Esophagus mucosa (tissue), 1 donor: ENCODE data around the gene ZBTB8A. TPM values are rescaled to one million over a fixed set of nuclear protein-coding genes. Genes with fewer than 3 reads are reported as not detected.

Experiments used
- total RNA-seq: library from RNA; stranded (reverse); gene quantifications from one replicate; pipeline ENCODE4 v1.2.4, GENCODE V29; 2023
- donor health status: DM: yes; HTN: yes; CAD: no.

ZBTB8A gene
- total RNA-seq, 1 donor from 2014 or later = 3.1 TPM

Other genes with a start within 250 kb of the ZBTB8A start
- gene HDAC1, start 247.3 kb upstream of the ZBTB8A start, total RNA-seq = 108 TPM
- gene MARCKSL1, start 203.2 kb upstream of the ZBTB8A start, total RNA-seq = 10.8 TPM
- gene FAM229A, start 176.9 kb upstream of the ZBTB8A start, total RNA-seq = 2.3 TPM
- 0.52 TPM for gene TSSK3, start 176.9 kb upstream of the ZBTB8A start, total RNA-seq
- gene BSDC1, start 145.0 kb upstream of the ZBTB8A start, total RNA-seq = 39.5 TPM
- gene ZBTB8B, start 74.4 kb upstream of the ZBTB8A start, total RNA-seq = not detected
- 30.6 TPM for gene ZBTB8OS, start 111.1 kb downstream of the ZBTB8A start, total RNA-seq
- 95.8 TPM for gene RBBP4, start 111.8 kb downstream of the ZBTB8A start, total RNA-seq
- gene SYNC, start 163.3 kb downstream of the ZBTB8A start, total RNA-seq = 5.0 TPM